ENCODE data around the gene QRSL1.

DNA sequence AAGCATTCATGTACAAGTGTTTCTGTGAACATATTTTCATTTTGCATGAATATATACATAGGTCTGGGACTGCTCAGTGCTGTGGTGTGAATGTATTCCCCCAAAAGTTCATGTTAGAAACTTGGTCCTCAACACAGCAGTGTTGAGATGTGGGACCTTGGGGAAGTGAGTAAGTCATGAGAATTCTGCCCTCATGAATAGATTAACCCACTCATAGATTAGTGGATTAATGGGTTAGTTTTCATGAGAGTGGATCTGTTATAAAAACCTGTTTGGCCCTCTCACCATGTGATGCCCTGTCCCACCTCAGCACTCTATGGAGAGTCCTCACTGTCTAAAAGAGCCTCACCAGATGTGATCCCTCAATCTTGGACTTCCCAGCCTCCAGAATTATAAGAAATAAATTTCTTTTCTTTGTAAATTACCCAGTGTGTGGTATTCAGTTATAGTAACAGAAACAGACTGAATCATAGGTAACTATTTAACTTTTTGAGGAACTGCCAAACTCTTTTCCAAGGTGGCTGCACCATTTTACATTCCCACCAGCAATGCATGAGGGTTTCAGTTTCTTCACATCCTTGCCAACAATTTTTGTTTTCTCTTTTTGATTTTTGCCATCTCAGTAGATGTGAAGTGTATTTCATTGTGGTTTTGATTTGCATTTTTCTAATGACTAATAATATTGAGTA is 45.3 kb downstream of the QRSL1 start:
- TF ChIP-seq ARHGAP35 (IDR thresholded peaks at IDR 0.05; ENCODE audit: partially characterized antibody) = no peak
- TF ChIP-seq CEBPG (CRISPR knock-in tag; IDR thresholded peaks at IDR 0.05) = no peak
- TF ChIP-seq CEBPG (tag; conservative IDR thresholded peaks at IDR 0.05 in 1 of 2, IDR thresholded peaks at IDR 0.05 in 1 of 2) = no peak
- no peak for TF ChIP-seq TBP (optimal IDR thresholded peaks at IDR 0.05; ENCODE audit: low read depth, low read length)
- no peak for TF ChIP-seq POLR2B (IDR thresholded peaks at IDR 0.05; ENCODE audit: low read depth, partially characterized antibody)
- TF ChIP-seq ZNF778 (CRISPR knock-in tag; IDR thresholded peaks at IDR 0.05) = no peak
- no peak for TF ChIP-seq ZNF586 (CRISPR knock-in tag; conservative IDR thresholded peaks at IDR 0.05)
- no peak for TF ChIP-seq CTCF (IDR thresholded peaks at IDR 0.05 in 2 of 3, conservative IDR thresholded peaks at IDR 0.05 in 1 of 3; ENCODE audit: insufficient read depth in 2 of 3, low read depth in 1 of 3, low read length in 3 of 3)
- no peak for TF ChIP-seq SIN3B (IDR thresholded peaks at IDR 0.05; ENCODE audit: low read depth)
- TF ChIP-seq EZH2 (IDR thresholded peaks at IDR 0.05; ENCODE audit: borderline replicate concordance, low read depth, low read length) = no peak
- no peak for TF ChIP-seq YBX1 (IDR thresholded peaks at IDR 0.05)
- no peak for TF ChIP-seq BACH1 (tag; IDR thresholded peaks at IDR 0.05)
- no peak for TF ChIP-seq MLX (CRISPR knock-in tag; conservative IDR thresholded peaks at IDR 0.05)
- TF ChIP-seq ZBTB2 (IDR thresholded peaks at IDR 0.05) = no peak
- TF ChIP-seq NFIC (IDR thresholded peaks at IDR 0.05) = no peak

Data from K562 (cell line).